Upper lobe of left lung (tissue), 6 donors: Measurements from ENCODE around the gene HBM. TPM values are rescaled to one million over a fixed set of nuclear protein-coding genes. Genes with fewer than 3 reads are reported as not detected.

ENCODE experiments used
- ATAC-seq, 2 donors: fragments of 200-7000 bp; cut with Tn5 transposase; one replicate each; pipeline ENCODE4 v1.9.1; 2022; ENCODE audit warnings: mild to moderate bottlenecking in 2 of 2, moderate library complexity in 2 of 2; ENCODE audit not compliant: low FRiP score in 2 of 2
- DNase-seq, 2 donors: peaks; one replicate each; pipeline ENCODE4 v3.0.0-alpha.2; 2019 to 2020
- H3K27ac ChIP-seq, 4 donors: fragments of 200-600 bp; sonication (generic); one replicate each; pipeline ENCODE4 v1.5.1; 2016 to 2019
- H3K27me3 ChIP-seq, 4 donors: fragments of 200-600 bp; sonication (generic); one replicate each; pipeline ENCODE4 v1.5.1; 2017 to 2019
- H3K36me3 ChIP-seq, 4 donors: fragments of 200-600 bp; sonication (generic); one replicate each; pipeline ENCODE4 v1.5.1; 2016 to 2019
- H3K4me1 ChIP-seq, 4 donors: fragments of 200-600 bp; sonication (generic); one replicate each; pipeline ENCODE4 v1.5.1; 2018 to 2019
- H3K4me3 ChIP-seq, 4 donors: fragments of 200-600 bp; sonication (generic); one replicate each; pipeline ENCODE4 v1.5.1; 2017 to 2019; ENCODE audit warnings: mild to moderate bottlenecking in 2 of 4, moderate library complexity in 1 of 4
- H3K9me3 ChIP-seq, 4 donors: fragments of 200-600 bp; sonication (generic); one replicate each; pipeline ENCODE4 v1.5.1; 2018 to 2019
- EP300 ChIP-seq, 4 donors: sonication (generic); formaldehyde crosslinking; IDR thresholded peaks; one replicate each; pipeline ENCODE4 v1.5.1; 2017; ENCODE audit warnings: antibody characterized with exemption in 4 of 4, control low read depth in 2 of 4
- POLR2A ChIP-seq, 4 donors: fragments of 450-650 bp; IDR thresholded peaks; one replicate each; pipeline ENCODE4 v1.5.1; 2016 to 2017; ENCODE audit warnings: antibody characterized with exemption in 4 of 4, mild to moderate bottlenecking in 2 of 4
- POLR2AphosphoS5 ChIP-seq, 2 donors: sonication (generic); formaldehyde crosslinking; IDR thresholded peaks; one replicate each; pipeline ENCODE4 v1.5.1; 2017; ENCODE audit warnings: antibody characterized with exemption in 2 of 2
- WGBS, 2 donors: methylation state at CpG; one replicate each; pipeline ENCODE4 v1.1.5; 2017 to 2018; 5-methylcytosine and 5-hydroxymethylcytosine counted together
- total RNA-seq, 6 donors: library from RNA; depleted of rRNA in 4 of 6; stranded (reverse); fragments of >200 nt in 4 of 6; gene quantifications; one replicate each; pipeline versions ENCODE4 v1.1.0 to v1.2.1, GENCODE V29; 2016 to 2021
- TF ChIP-seq, protein P1 (sequence below), 6 experiments: fragments of 450-650 bp in 4 of 6; fragments of 200-600 bp in 2 of 6; sonication (generic) in 2 of 6; IDR thresholded peaks; one replicate each; pipeline ENCODE4 v1.5.1; 2016 to 2019; ENCODE audit warnings: antibody characterized with exemption in 6 of 6
- donor health status: DM: no; HTN: no; CAD: no; lungs with moderate emphysema.
- donor health status: DM: no; HTN: yes; CAD: no; lungs with severe emphysema.

HBM gene
- total RNA-seq, 6 donors from 2014 or later = 1.7 TPM; not detected in 5

GRCh38 chr16:164827-165538, 795 bp upstream of the HBM start:
- 3 to 6% methylated on average over 15 to 30 of the region's 77 CpGs for WGBS, 2 donors
- no peak for ATAC-seq
- Histone ChIP-seq H3K27ac (no peak overlapping the region), H3K27me3 (peaks cover 2 to 45% (median 28%) of the 10 kb centered on the region in 4 donors), H3K4me3 (peak overlapping the region in 2 of 4 donors; percentile 6 to 26), H3K9me3 (no peaks in the 10 kb centered on the region), H3K4me1 (peaks cover 14 to 18% (median 17%) of the 10 kb centered on the region in 4 donors), H3K36me3 (no peaks in the 10 kb centered on the region)
- peak in 1 of 2 donors; percentile 78 for DNase-seq
- TF ChIP-seq, protein P1, sequence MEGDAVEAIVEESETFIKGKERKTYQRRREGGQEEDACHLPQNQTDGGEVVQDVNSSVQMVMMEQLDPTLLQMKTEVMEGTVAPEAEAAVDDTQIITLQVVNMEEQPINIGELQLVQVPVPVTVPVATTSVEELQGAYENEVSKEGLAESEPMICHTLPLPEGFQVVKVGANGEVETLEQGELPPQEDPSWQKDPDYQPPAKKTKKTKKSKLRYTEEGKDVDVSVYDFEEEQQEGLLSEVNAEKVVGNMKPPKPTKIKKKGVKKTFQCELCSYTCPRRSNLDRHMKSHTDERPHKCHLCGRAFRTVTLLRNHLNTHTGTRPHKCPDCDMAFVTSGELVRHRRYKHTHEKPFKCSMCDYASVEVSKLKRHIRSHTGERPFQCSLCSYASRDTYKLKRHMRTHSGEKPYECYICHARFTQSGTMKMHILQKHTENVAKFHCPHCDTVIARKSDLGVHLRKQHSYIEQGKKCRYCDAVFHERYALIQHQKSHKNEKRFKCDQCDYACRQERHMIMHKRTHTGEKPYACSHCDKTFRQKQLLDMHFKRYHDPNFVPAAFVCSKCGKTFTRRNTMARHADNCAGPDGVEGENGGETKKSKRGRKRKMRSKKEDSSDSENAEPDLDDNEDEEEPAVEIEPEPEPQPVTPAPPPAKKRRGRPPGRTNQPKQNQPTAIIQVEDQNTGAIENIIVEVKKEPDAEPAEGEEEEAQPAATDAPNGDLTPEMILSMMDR (IDR thresholded peaks at IDR 0.05) = no peak
- TF ChIP-seq EP300 (IDR thresholded peaks at IDR 0.05) (no peak), POLR2A (IDR thresholded peaks at IDR 0.05) (no peak), POLR2AphosphoS5 (IDR thresholded peaks at IDR 0.05) (no peak)

DNA sequence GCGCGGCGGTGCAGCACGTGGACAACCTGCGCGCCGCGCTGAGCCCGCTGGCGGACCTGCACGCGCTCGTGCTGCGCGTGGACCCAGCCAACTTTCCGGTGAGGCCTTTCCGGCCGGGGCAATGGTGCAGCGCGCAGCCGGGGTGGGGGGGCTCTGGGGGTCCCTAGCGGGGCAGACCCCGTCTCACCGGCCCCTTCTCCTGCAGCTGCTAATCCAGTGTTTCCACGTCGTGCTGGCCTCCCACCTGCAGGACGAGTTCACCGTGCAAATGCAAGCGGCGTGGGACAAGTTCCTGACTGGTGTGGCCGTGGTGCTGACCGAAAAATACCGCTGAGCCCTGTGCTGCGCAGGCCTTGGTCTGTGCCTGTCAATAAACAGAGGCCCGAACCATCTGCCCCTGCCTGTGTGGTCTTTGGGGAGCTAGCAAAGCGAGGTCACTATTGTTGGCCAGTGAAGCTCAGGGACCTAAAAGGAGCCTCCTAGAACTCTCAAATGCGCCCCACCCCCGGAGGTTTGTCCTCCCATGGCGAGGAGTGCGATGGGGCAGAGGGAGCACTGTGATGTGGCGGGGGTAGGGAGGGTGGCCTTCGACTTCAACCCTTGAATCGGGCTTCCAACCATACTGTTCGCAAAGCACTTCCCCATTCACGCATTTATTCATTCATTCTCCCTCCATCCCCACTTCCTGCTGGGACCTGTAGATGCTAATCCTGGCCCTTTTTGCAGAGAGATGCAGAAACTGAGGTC, 770 bp downstream of the HBM start:
- peaks cover 2 to 55% (median 33%) of the 10 kb centered on the region in 4 donors for H3K27me3 ChIP-seq
- H3K4me3 ChIP-seq = peak overlapping the region in 1 of 4 donors; percentile 5
- no peak for ATAC-seq
- no peaks in the 10 kb centered on the region for H3K9me3 ChIP-seq
- no peak overlapping the region for H3K27ac ChIP-seq
- peak in 1 of 2 donors; percentile 84 for DNase-seq
- WGBS, 2 donors = 1 to 7% methylated on average over 9 to 20 of the region's 45 CpGs
- TF ChIP-seq EP300 (IDR thresholded peaks at IDR 0.05) (no peak), POLR2A (IDR thresholded peaks at IDR 0.05) (no peak), POLR2AphosphoS5 (IDR thresholded peaks at IDR 0.05) (no peak)
- TF ChIP-seq, protein P1 (IDR thresholded peaks at IDR 0.05) = no peak
- H3K36me3 ChIP-seq = no peaks in the 10 kb centered on the region
- peaks cover 14 to 18% (median 17%) of the 10 kb centered on the region in 4 donors for H3K4me1 ChIP-seq

- TF ChIP-seq, protein P1 (IDR thresholded peaks at IDR 0.05) = no peak
- no peak for TF ChIP-seq POLR2AphosphoS5 (IDR thresholded peaks at IDR 0.05)
- TF ChIP-seq EP300 (IDR thresholded peaks at IDR 0.05) = no peak
- no peak for TF ChIP-seq POLR2A (IDR thresholded peaks at IDR 0.05)
- no peak overlapping the region for H3K27ac ChIP-seq
- no peak for ATAC-seq
- WGBS, 2 donors = 12 to 16% methylated on average over 11 of the region's 11 CpGs
- H3K9me3 ChIP-seq = no peaks in the 10 kb centered on the region
- H3K4me3 ChIP-seq = no peak overlapping the region
- peaks cover 14 to 18% (median 17%) of the 10 kb centered on the region in 4 donors for H3K4me1 ChIP-seq
- no peak for DNase-seq
- peaks cover 2 to 57% (median 35%) of the 10 kb centered on the region in 4 donors for H3K27me3 ChIP-seq
- no peaks in the 10 kb centered on the region for H3K36me3 ChIP-seq
Observed at GRCh38 chr16:167122-167690, 1.4 kb downstream of the HBM start.

GRCh38 chr16:168424-168823, 2.6 kb downstream of the HBM start:
- Histone ChIP-seq H3K36me3 (no peaks in the 10 kb centered on the region), H3K4me3 (no peak overlapping the region), H3K4me1 (peaks cover 14 to 18% (median 17%) of the 10 kb centered on the region in 4 donors), H3K27ac (no peak overlapping the region), H3K27me3 (peaks cover 2 to 58% (median 35%) of the 10 kb centered on the region in 4 donors), H3K9me3 (no peaks in the 10 kb centered on the region)
- ATAC-seq = no peak
- no peak for DNase-seq
- WGBS, 2 donors = 61 to 67% methylated on average over 2 to 6 of the region's 6 CpGs
- TF ChIP-seq EP300 (IDR thresholded peaks at IDR 0.05) (no peak), POLR2A (IDR thresholded peaks at IDR 0.05) (no peak), POLR2AphosphoS5 (IDR thresholded peaks at IDR 0.05) (no peak)
- TF ChIP-seq, protein P1 (IDR thresholded peaks at IDR 0.05) = no peak
